BLaER1 treated with 17β-estradiol and CSF1 and Interleukin-3, amounts not matched to agents 10 nM and 100 nM (cell line): ENCODE results near the gene SLF2.

Experiments used
- H3K27ac ChIP-seq, 11 experiments: shearing (Covaris generic); formaldehyde crosslinking; 2 replicates each; pipeline ENCODE4 v1.8.1; 2022
- H3K27me3 ChIP-seq, 11 experiments: shearing (Covaris generic); formaldehyde crosslinking; 2 replicates each; pipeline ENCODE4 v1.8.1; 2022
- H3K36me3 ChIP-seq, 11 experiments: shearing (Covaris generic); formaldehyde crosslinking; 2 replicates each; pipeline ENCODE4 v1.8.1; 2022
- H3K4me1 ChIP-seq, 10 experiments: shearing (Covaris generic); formaldehyde crosslinking; 2 replicates each; pipeline ENCODE4 v1.8.1; 2022
- H3K4me2 ChIP-seq, 11 experiments: shearing (Covaris generic); formaldehyde crosslinking; 2 replicates each; pipeline ENCODE4 v1.8.1; 2022
- H3K4me3 ChIP-seq, 10 experiments: shearing (Covaris generic); formaldehyde crosslinking; 2 replicates each; pipeline ENCODE4 v1.8.1; 2022
- H3K9ac ChIP-seq, 11 experiments: shearing (Covaris generic); formaldehyde crosslinking; 2 replicates each; pipeline ENCODE4 v1.8.1; 2022
- H3K9me3 ChIP-seq, 11 experiments: shearing (Covaris generic); formaldehyde crosslinking; replicated peaks in 1 of 11; 2 replicates each; pipeline ENCODE4 v1.8.1; 2022
- H4K20me1 ChIP-seq, 11 experiments: shearing (Covaris generic); formaldehyde crosslinking; 2 replicates each; pipeline ENCODE4 v1.8.1; 2022
- Cebpa-rat ChIP-seq, 11 experiments: shearing (Covaris generic); IDR thresholded peaks; 2 replicates each; pipeline ENCODE4 v1.8.1; 2022

SLF2 gene

DNA sequence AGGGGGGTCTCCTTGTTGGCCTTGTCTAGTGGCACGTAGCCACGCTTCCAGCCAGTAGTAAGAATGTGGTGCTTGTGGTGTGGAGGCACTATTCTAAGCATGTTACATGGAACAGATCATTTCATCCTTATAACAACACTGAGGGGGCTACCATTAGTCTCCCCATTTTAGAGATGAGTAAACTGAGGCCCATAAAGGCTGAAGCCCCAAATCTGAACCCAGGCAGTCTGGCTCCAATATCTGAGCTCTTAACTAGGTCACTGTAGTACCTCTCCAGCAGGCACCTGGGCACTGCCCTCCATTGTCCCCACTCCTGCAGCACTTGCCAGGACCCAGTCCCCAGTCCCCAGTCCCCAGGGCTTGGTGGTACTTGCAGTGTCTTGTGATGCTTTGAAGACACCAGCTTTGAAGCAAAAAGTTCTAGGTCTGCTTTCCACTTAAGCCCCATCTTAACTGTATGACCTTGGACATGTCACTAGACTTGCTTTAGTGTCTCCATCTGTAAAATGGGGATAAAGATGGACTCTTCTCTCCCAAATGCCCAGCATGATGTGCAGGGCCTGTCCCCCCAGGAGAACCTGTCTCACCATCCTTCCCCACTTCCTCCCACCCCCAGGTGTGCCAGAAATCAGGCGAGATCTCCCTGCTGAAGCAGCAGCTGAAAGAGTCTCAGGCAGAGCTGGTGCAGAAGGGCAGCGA is 93.3 kb downstream of the SLF2 start:
- Histone ChIP-seq H3K36me3 (peaks cover 46 to 59% (median 56%) of the 10 kb centered on the region in 11 experiments), H3K4me2 (no peak overlapping the region), H3K9ac (peak overlapping the region in 3 of 11 experiments; percentile 23 to 38 (median 24); a peak in 1 of 22 replicates), H3K27me3 (no peaks in the 10 kb centered on the region), H3K4me3 (no peak overlapping the region), H4K20me1 (peaks cover 36 to 74% (median 51%) of the 10 kb centered on the region in 11 experiments; a peak in 21 of 22 replicates), H3K9me3 (no peaks in the 10 kb centered on the region), H3K27ac (no peak overlapping the region), H3K4me1 (peaks cover 18 to 47% (median 40%) of the 10 kb centered on the region in 10 experiments)
- no peak for TF ChIP-seq Cebpa-rat (IDR thresholded peaks at IDR 0.05)

- Histone ChIP-seq H3K4me1 (peaks cover 12 to 44% (median 34%) of the 10 kb centered on the region in 10 experiments), H3K27ac (peak overlapping the region in 5 of 11 experiments; percentile 6 to 47 (median 30); a peak in 10 of 22 replicates), H3K4me3 (no peak overlapping the region), H3K9ac (peak overlapping the region in 10 of 11 experiments; percentile 23 to 64 (median 43); a peak in 12 of 22 replicates), H3K4me2 (peak overlapping the region in 3 of 11 experiments; percentile 16 to 59 (median 19); a peak in 1 of 22 replicates), H4K20me1 (peaks cover 33 to 71% (median 47%) of the 10 kb centered on the region in 11 experiments; a peak in 21 of 22 replicates), H3K36me3 (peaks cover 46 to 59% (median 56%) of the 10 kb centered on the region in 11 experiments), H3K9me3 (no peaks in the 10 kb centered on the region), H3K27me3 (no peaks in the 10 kb centered on the region)
- no peak for TF ChIP-seq Cebpa-rat (IDR thresholded peaks at IDR 0.05)
Observed at GRCh38 chr10:101006593-101007098, 93.9 kb downstream of the SLF2 start.

- peaks cover 27 to 65% (median 42%) of the 10 kb centered on the region in 11 experiments; a peak in 21 of 22 replicates for H4K20me1 ChIP-seq
- H3K9ac ChIP-seq = peak overlapping the region in 10 of 11 experiments; percentile 23 to 64 (median 43); a peak in 15 of 22 replicates
- H3K4me3 ChIP-seq = no peak overlapping the region
- no peak for TF ChIP-seq Cebpa-rat (IDR thresholded peaks at IDR 0.05)
- H3K27me3 ChIP-seq = no peaks in the 10 kb centered on the region
- H3K4me2 ChIP-seq = peak overlapping the region in 7 of 11 experiments; percentile 16 to 59 (median 30); a peak in 9 of 22 replicates
- H3K27ac ChIP-seq = peak overlapping the region in 6 of 11 experiments; percentile 6 to 47 (median 36); a peak in 11 of 22 replicates
- H3K4me1 ChIP-seq = peaks cover 7 to 42% (median 29%) of the 10 kb centered on the region in 10 experiments
- peaks cover 46 to 59% (median 54%) of the 10 kb centered on the region in 11 experiments for H3K36me3 ChIP-seq
- H3K9me3 ChIP-seq = no peaks in the 10 kb centered on the region
Observed at GRCh38 chr10:101007099-101007711, 94.4 kb downstream of the SLF2 start.

DNA sequence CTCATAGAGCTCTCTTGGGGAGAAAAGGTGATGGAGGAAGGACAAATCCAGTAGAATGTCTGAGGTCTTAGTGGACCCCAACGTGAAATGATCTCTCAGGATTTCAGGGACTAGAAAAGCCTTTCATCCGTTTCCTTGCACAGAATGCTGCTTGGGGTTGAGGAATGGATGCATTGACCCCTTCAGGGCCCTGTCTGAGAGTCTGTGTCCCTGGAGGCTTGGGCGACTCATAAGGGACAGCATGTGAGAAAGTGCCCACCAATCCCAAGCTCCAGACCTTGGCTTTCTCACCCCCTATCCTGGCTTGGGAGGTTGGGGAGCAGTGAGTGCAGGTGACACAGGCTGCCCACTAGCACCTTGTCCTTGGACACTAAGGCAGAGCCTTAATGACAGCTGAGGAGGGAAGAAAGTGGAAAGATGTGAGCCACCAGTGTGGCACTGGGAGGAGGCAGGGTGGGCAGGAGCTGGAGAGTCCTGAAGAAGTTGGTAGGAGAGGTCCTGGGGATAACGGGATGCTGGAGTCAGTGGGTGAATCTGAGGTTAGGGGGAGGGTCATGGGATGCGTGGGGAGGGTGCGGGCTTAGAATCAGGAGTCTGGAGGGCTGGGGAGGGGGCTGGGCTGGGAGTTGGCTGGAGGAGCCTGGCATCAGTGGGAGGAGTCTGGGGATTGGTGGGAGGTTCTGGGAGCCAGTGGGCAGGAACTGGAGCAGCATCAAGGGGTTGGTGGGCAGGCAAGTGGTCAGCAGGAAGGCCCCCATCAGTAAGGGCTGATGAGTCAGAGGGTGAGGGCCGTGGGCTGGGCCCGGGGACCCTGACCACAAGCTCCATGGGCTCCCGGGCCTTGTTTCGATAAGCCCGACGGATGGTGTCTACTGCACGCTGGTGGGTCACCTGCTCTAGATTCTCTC is 95.4 kb downstream of the SLF2 start:
- peaks cover 37 to 50% (median 44%) of the 10 kb centered on the region in 11 experiments for H3K36me3 ChIP-seq
- no peak overlapping the region for H3K4me3 ChIP-seq
- peak overlapping the region in 1 of 11 experiments; percentile 24; a peak in 1 of 22 replicates for H3K27ac ChIP-seq
- H3K27me3 ChIP-seq = no peaks in the 10 kb centered on the region
- peak overlapping the region in 6 of 11 experiments; percentile 3 to 38 (median 20); a peak in 3 of 22 replicates for H3K4me2 ChIP-seq
- no peaks in the 10 kb centered on the region for H3K9me3 ChIP-seq
- H3K9ac ChIP-seq = peak overlapping the region in 3 of 11 experiments; percentile 15 to 48 (median 47); a peak in 2 of 22 replicates
- H3K4me1 ChIP-seq = peaks cover 1 to 43% (median 30%) of the 10 kb centered on the region in 10 experiments
- no peak for TF ChIP-seq Cebpa-rat (IDR thresholded peaks at IDR 0.05)
- H4K20me1 ChIP-seq = peaks cover 18 to 55% (median 32%) of the 10 kb centered on the region in 11 experiments; a peak in 20 of 22 replicates

GRCh38 chr10:101008823-101009423 is 96.2 kb downstream of the SLF2 start:
- H3K9me3 ChIP-seq = no peaks in the 10 kb centered on the region
- H3K4me1 ChIP-seq = peaks cover 9 to 51% (median 37%) of the 10 kb centered on the region in 10 experiments
- peaks cover 29 to 42% (median 36%) of the 10 kb centered on the region in 11 experiments for H3K36me3 ChIP-seq
- TF ChIP-seq Cebpa-rat (IDR thresholded peaks at IDR 0.05) = no peak
- no peak overlapping the region for H3K9ac ChIP-seq
- H3K27ac ChIP-seq = no peak overlapping the region
- H3K4me2 ChIP-seq = 0 out of 22 replicates have a peak overlapping the region, but pooled peaks of 1 of the 11 experiments have one; percentile 3
- H3K27me3 ChIP-seq = no peaks in the 10 kb centered on the region
- H3K4me3 ChIP-seq = no peak overlapping the region
- peaks cover 11 to 48% (median 24%) of the 10 kb centered on the region in 11 experiments; a peak in 19 of 22 replicates for H4K20me1 ChIP-seq

GRCh38 chr10:101010329-101010728 is 97.6 kb downstream of the SLF2 start:
- TF ChIP-seq Cebpa-rat (IDR thresholded peaks at IDR 0.05) = no peak
- Histone ChIP-seq H3K4me2 (no peak overlapping the region), H3K36me3 (peaks cover 15 to 28% (median 22%) of the 10 kb centered on the region in 11 experiments), H4K20me1 (peaks cover 9 to 39% (median 19%) of the 10 kb centered on the region in 11 experiments; a peak in 17 of 22 replicates), H3K4me3 (no peak overlapping the region), H3K27me3 (no peaks in the 10 kb centered on the region), H3K4me1 (peaks cover 23 to 65% (median 51%) of the 10 kb centered on the region in 10 experiments), H3K9ac (no peak overlapping the region), H3K9me3 (no peaks in the 10 kb centered on the region), H3K27ac (no peak overlapping the region)

- peaks cover 37 to 75% (median 64%) of the 10 kb centered on the region in 10 experiments for H3K4me1 ChIP-seq
Observed at GRCh38 chr10:101011517-101012423, 99.0 kb downstream of the SLF2 start.

More at GRCh38 chr10:101011517-101012423, 99.0 kb downstream of the SLF2 start:
- no peaks in the 10 kb centered on the region for H3K9me3 ChIP-seq
- no peak overlapping the region for H3K4me3 ChIP-seq
- TF ChIP-seq Cebpa-rat (IDR thresholded peaks at IDR 0.05) = no peak
- no peak overlapping the region for H3K4me2 ChIP-seq
- peaks cover 2 to 14% (median 8%) of the 10 kb centered on the region in 11 experiments; a peak in 21 of 22 replicates for H3K36me3 ChIP-seq
- H3K9ac ChIP-seq = no peak overlapping the region
- H4K20me1 ChIP-seq = peaks cover 0 to 30% (median 7%) of the 10 kb centered on the region in 11 experiments; a peak in 17 of 22 replicates
- no peak overlapping the region; a peak in 2 of 22 replicates for H3K27ac ChIP-seq
- H3K27me3 ChIP-seq = no peaks in the 10 kb centered on the region
